ENCODE data around the gene C6orf163.

DNA sequence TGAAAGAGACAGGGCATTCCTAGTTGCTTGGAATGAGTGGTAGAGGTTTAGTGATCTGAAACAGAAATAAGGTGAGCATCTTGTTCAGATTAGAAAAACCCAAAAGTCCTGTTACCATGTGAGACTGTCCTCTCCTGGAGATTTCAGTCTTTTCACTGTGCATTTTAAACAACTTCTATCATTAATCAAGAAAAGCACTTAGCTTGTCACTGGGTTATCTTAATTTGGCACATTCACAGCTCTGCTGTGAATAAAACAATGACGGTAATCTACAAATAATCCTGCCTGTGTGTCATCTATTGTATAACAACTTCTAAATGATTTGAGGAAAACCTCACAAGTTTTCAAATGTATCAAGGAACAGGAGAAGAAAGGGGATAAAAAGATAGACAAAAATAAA lies 31.8 kb upstream of the C6orf163 start:
- no peak for TF ChIP-seq EP300 (IDR thresholded peaks at IDR 0.05; ENCODE audit: borderline replicate concordance)
- TF ChIP-seq TAF1 (IDR thresholded peaks at IDR 0.05; ENCODE audit: low read depth): no peak
- TF ChIP-seq TCF12 (IDR thresholded peaks at IDR 0.05; ENCODE audit: low read depth): no peak
- TF ChIP-seq YY1 (IDR thresholded peaks at IDR 0.05; ENCODE audit: low read depth): no peak
- no peak for TF ChIP-seq FOXM1 (IDR thresholded peaks at IDR 0.05; ENCODE audit: borderline replicate concordance, low read depth)
- TF ChIP-seq TEAD4 (IDR thresholded peaks at IDR 0.05): no peak
- TF ChIP-seq, protein P1, sequence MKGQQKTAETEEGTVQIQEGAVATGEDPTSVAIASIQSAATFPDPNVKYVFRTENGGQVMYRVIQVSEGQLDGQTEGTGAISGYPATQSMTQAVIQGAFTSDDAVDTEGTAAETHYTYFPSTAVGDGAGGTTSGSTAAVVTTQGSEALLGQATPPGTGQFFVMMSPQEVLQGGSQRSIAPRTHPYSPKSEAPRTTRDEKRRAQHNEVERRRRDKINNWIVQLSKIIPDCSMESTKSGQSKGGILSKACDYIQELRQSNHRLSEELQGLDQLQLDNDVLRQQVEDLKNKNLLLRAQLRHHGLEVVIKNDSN (IDR thresholded peaks at IDR 0.05): no peak
- TF ChIP-seq, protein P2, sequence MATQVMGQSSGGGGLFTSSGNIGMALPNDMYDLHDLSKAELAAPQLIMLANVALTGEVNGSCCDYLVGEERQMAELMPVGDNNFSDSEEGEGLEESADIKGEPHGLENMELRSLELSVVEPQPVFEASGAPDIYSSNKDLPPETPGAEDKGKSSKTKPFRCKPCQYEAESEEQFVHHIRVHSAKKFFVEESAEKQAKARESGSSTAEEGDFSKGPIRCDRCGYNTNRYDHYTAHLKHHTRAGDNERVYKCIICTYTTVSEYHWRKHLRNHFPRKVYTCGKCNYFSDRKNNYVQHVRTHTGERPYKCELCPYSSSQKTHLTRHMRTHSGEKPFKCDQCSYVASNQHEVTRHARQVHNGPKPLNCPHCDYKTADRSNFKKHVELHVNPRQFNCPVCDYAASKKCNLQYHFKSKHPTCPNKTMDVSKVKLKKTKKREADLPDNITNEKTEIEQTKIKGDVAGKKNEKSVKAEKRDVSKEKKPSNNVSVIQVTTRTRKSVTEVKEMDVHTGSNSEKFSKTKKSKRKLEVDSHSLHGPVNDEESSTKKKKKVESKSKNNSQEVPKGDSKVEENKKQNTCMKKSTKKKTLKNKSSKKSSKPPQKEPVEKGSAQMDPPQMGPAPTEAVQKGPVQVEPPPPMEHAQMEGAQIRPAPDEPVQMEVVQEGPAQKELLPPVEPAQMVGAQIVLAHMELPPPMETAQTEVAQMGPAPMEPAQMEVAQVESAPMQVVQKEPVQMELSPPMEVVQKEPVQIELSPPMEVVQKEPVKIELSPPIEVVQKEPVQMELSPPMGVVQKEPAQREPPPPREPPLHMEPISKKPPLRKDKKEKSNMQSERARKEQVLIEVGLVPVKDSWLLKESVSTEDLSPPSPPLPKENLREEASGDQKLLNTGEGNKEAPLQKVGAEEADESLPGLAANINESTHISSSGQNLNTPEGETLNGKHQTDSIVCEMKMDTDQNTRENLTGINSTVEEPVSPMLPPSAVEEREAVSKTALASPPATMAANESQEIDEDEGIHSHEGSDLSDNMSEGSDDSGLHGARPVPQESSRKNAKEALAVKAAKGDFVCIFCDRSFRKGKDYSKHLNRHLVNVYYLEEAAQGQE (IDR thresholded peaks at IDR 0.05; ENCODE audit: low read depth): no peak
- TF ChIP-seq CREB1 (IDR thresholded peaks at IDR 0.05; ENCODE audit: low read depth): no peak
- no peak for TF ChIP-seq MAX (IDR thresholded peaks at IDR 0.05)
